Motor neuron (in vitro differentiated cells): ENCODE results near the gene STIL. TPM values are rescaled to one million over a fixed set of nuclear protein-coding genes. Genes with fewer than 3 reads are reported as not detected.
"Not testable (repeated sequence)": the region's sequence is repeated elsewhere in the genome, so short reads cannot be mapped to it uniquely, and the experiment has no call there.

Experiments
- ATAC-seq, 8 experiments: fragments of 200-7000 bp; cut with Tn5 transposase; replicated peaks in 6 of 8; 2 replicates each; pipeline ENCODE4 v1.8.0; 2021; ENCODE audit warnings: mild to moderate bottlenecking in 8 of 8, moderate library complexity in 8 of 8
- H3K27ac ChIP-seq, 2 donors: fragments of 250-450 bp; sonication (Bioruptor Pico); 2 replicates each; pipeline ENCODE4 v1.9.0; 2021; ENCODE audit warnings: antibody characterized with exemption in 2 of 2, mild to moderate bottlenecking in 2 of 2, moderate library complexity in 1 of 2
- H3K4me1 ChIP-seq, 2 donors: fragments of 250-450 bp; sonication (Bioruptor Pico); replicated peaks in 1 of 2; 2 replicates each; pipeline ENCODE4 v1.6.1; 2021; ENCODE audit warnings: antibody characterized with exemption in 2 of 2, mild to moderate bottlenecking in 2 of 2, moderate library complexity in 1 of 2
- H3K4me3 ChIP-seq, 5 donors: fragments of 250-450 bp; sonication (Bioruptor Pico); 2 replicates each; pipeline ENCODE4 v1.9.0; 2021; ENCODE audit warnings: antibody characterized with exemption in 5 of 5, mild to moderate bottlenecking in 5 of 5, moderate library complexity in 4 of 5
- WGBS, 10 experiments: fragments of 450-650 bp; shearing (Covaris generic); methylation state at CpG; one replicate each; pipeline ENCODE4 v1.0.0; 2022; 5-methylcytosine and 5-hydroxymethylcytosine counted together
- in situ Hi-C, 9 experiments: fragments of 400-800 bp; cut with MboI; loops; one replicate each; pipeline ENCODE4 v1.15.0; 2021; ENCODE audit warnings: low sequenced_read_pairs in 9 of 9, low pct_unique_long_range_greater_than_20kb in 2 of 9; ENCODE audit not compliant: unreplicated experiment in 9 of 9
- total RNA-seq, 8 experiments: library from RNA; unstranded; fragments of 300-600 nt; gene quantifications; 2 replicates each; pipeline versions ENCODE4 v1.2.3 to v1.2.4, GENCODE V29; 2022

Gene STIL
- total RNA-seq, 8 experiments from 2014 or later: 1.2 to 20.3 (median 3.7) TPM

DNA sequence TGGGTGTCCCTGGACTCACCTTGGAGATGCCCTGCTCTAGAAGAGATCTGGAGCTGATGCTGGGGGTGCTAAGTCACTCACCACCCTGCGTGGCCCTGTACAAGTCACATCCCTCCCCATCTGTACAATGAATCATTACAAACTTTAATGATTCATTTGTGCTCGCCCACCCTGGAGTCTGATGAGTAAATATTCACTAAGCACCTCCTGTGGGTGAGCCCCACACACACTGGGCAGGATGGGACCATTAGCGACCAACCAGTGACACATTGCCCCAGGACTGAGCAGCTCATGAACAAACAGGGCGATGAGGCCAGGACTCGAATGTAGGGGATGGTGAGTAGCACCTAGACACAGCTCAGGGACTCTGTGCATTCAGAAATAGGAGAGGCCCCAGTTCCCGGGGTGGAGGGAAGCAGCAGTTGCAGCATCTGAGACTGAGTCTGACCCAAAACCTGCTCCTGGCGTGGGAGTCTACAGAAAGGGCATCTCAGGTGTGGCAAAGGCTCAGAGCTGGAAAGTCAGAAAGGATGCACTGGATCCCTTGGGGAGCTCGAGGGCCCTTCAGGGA lies 106.1 kb downstream of the STIL start:
- H3K4me1 ChIP-seq: peaks cover 10 to 22% of the 10 kb centered on the region in 2 donors
- peak in 4 of 8 experiments; percentile 1 to 5 (median 2) for ATAC-seq
- WGBS, 10 experiments: 0 to 100% (median 55%) methylated on average over 1 to 7 of the region's 8 CpGs; no CpG with 5 or more reads in 2 of the 10 experiments
- in situ Hi-C loops: no loop called here
- no peak overlapping the region for H3K4me3 ChIP-seq
- H3K27ac ChIP-seq: no peak overlapping the region

GRCh38 chr1:47205918-47206317 lies 108.0 kb downstream of the STIL start:
- in situ Hi-C loops: no loop called here
- WGBS, 10 experiments: 40 to 100% (median 92%) methylated on average over 1 to 5 of the region's 5 CpGs; no CpG with 5 or more reads in 1 of the 10 experiments
- no peak overlapping the region for H3K4me3 ChIP-seq
- H3K27ac ChIP-seq: no peak overlapping the region
- peaks cover 10 to 14% of the 10 kb centered on the region in 2 donors for H3K4me1 ChIP-seq
- ATAC-seq: no peak

DNA sequence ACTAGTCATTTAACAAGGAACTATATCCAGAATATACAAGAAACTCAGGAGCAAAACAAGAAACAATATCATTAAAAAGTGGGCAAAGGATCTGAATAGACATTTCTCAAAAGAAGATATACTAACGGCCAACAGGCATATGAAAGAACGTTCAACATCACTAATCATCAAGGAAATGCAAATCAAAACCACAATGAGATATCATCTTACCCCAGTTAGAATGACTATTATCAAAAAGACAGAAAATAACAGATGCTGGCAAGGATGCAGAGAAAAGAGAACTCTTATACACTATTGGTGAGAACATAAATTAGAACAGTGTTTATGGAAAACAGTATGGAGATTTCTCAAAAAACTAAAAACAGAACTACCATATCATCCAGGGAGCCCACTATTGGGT lies 110.4 kb downstream of the STIL start:
- H3K4me3 ChIP-seq, ATAC-seq, in situ Hi-C loops, H3K27ac ChIP-seq, H3K4me1 ChIP-seq: not testable (repeated sequence)
- whole genome bisulfite sequencing, 10 experiments: 22 to 81% (median 49%) methylated on average over 2 of the region's 2 CpGs

DNA sequence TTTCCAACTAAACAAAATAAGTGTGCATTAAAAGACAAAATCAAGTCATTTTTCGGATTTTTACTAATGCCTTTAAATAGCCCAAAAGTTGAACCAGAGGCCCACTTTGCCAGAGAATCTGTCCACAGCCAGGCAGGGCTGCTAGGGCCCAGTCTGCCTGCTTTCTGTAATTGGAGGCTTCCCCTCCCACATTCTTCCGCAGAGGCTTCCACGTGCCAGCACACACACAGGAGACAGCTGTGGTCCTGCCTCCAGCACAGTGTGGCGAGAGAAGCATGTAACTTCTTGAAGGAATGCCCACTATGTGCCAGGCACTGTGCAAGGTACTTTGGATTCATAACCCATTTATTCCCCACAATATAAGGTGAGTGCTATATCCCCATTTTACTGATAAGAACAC lies 112.8 kb downstream of the STIL start:
- H3K4me1 ChIP-seq: no peaks in the 10 kb centered on the region
- WGBS, 10 experiments: 0 to 37% (median 14%) methylated on average over 1 to 4 of the region's 4 CpGs; no CpG with 5 or more reads in 1 of the 10 experiments
- in situ Hi-C loops: no loop called here
- no peak overlapping the region for H3K27ac ChIP-seq
- peak in 5 of 8 experiments; percentile 35 to 68 (median 36) for ATAC-seq
- no peak overlapping the region for H3K4me3 ChIP-seq

Other genes with a start within 250 kb of the STIL start
- gene CYP4Z1, start 246.9 kb downstream of the STIL start, total RNA-seq: 10 to 100 TPM in 3 of 8 experiments, under 1 TPM in 3, not detected in 2; 0.05 to 40.1 (median 7.0) TPM
- 1 to 10 TPM in 2 of 8 experiments, under 1 TPM in 4, not detected in 2; 0.21 to 2.4 (median 0.93) TPM for gene CYP4A22, start 176.7 kb downstream of the STIL start, total RNA-seq
- gene PDZK1IP1, start 124.1 kb downstream of the STIL start, total RNA-seq: 1 to 10 TPM in 2 of 8 experiments, under 1 TPM in 1, not detected in 5; 0.71 to 3.2 (median 1.0) TPM
- 10 to 100 TPM in 1 of 8 experiments, 1 to 10 TPM in 1, under 1 TPM in 3, not detected in 3; 0.14 to 10.5 (median 0.38) TPM for gene TAL1, start 81.9 kb downstream of the STIL start, total RNA-seq
- gene CMPK1, start 19.6 kb upstream of the STIL start, total RNA-seq: 10 to 100 TPM; 48.8 to 67.5 (median 57.5) TPM
- 1 to 10 TPM in 1 of 8 experiments, under 1 TPM in 6, not detected in 1; 0.05 to 1.4 (median 0.18) TPM for gene FOXE3, start 102.1 kb upstream of the STIL start, total RNA-seq
- gene FOXD2, start 123.9 kb upstream of the STIL start, total RNA-seq: 1 to 10 TPM in 1 of 8 experiments, under 1 TPM in 5, not detected in 2; 0.05 to 1.6 (median 0.30) TPM